Astrocyte of the cerebellum (primary cell): ENCODE data around the gene CGN.
"Not testable (repeated sequence)": the region's sequence is repeated elsewhere in the genome, so short reads cannot be mapped to it uniquely, and the experiment has no call there.

ENCODE experiments used
- DNase-seq: peaks from one replicate; pipeline ENCODE4 v3.0.0-alpha.2; 2011; ENCODE audit warnings: low read depth
- H3K4me3 ChIP-seq: 2 replicates; pipeline ENCODE4 v1.5.1; 2011; ENCODE audit warnings: mild to moderate bottlenecking, low read depth, low read length, moderate library complexity
- CTCF ChIP-seq: IDR thresholded peaks from 2 replicates; pipeline ENCODE4 v1.5.1; 2012; ENCODE audit warnings: low read length, low read depth, moderate library complexity, mild to moderate bottlenecking; ENCODE audit errors: missing control alignments
- in situ Hi-C: cut with HindIII; loops from 2 replicates; pipeline ENCODE4 v1.10.0; 2017; ENCODE audit warnings: low sequenced_read_pairs

The CGN gene

GRCh38 chr1:151515265-151515664 is 4.1 kb downstream of the CGN start:
- in situ Hi-C loops: no loop called here
- no peak for TF ChIP-seq CTCF
- no peak overlapping the region for H3K4me3 ChIP-seq
- DNase-seq: no peak

- DNase-seq: no peak
- in situ Hi-C loops: no loop called here
- TF ChIP-seq CTCF: no peak
- no peak overlapping the region for H3K4me3 ChIP-seq
Observed at GRCh38 chr1:151516031-151516511, 4.9 kb downstream of the CGN start.

GRCh38 chr1:151518431-151518830 is 7.2 kb downstream of the CGN start:
- TF ChIP-seq CTCF: no peak
- no peak for DNase-seq
- in situ Hi-C loops: no loop called here
- H3K4me3 ChIP-seq: no peak overlapping the region

GRCh38 chr1:151518936-151519335 is 7.7 kb downstream of the CGN start:
- in situ Hi-C loops: no loop called here
- no peak for TF ChIP-seq CTCF
- no peak overlapping the region for H3K4me3 ChIP-seq
- DNase-seq: no peak

- in situ Hi-C loops: no loop called here
- no peak overlapping the region for H3K4me3 ChIP-seq
- TF ChIP-seq CTCF: no peak
- no peak for DNase-seq
Observed at GRCh38 chr1:151519667-151520066, 8.5 kb downstream of the CGN start.

GRCh38 chr1:151520359-151520758 is 9.2 kb downstream of the CGN start:
- no peak overlapping the region for H3K4me3 ChIP-seq
- DNase-seq: no peak
- no peak for TF ChIP-seq CTCF
- in situ Hi-C loops: no loop called here

GRCh38 chr1:151522427-151522826 is 11.2 kb downstream of the CGN start:
- H3K4me3 ChIP-seq, in situ Hi-C loops, DNase-seq: not testable (repeated sequence)
